ENCODE results near the gene RAB10.
A peak's percentile ranks its signal among the peaks of the same experiment; 100 is the strongest.

RAB10 gene

GRCh38 chr2:26008851-26009566, 24.9 kb upstream of the RAB10 start:
- Histone ChIP-seq H3K36me3 (replicated peaks; ENCODE audit: low read depth, low read length) (no peaks in the 10 kb centered on the region), H3K27me3 (ENCODE audit: low read depth, low read length) (no peaks in the 10 kb centered on the region), H4K20me1 (ENCODE audit: insufficient read depth, low read length) (no peaks in the 10 kb centered on the region), H3K27ac (ENCODE audit: low read length) (no peak overlapping the region), H3K4me2 (ENCODE audit: low read length) (no peak overlapping the region), H3K9me3 (ENCODE audit: insufficient read depth, low read length) (no peaks in the 10 kb centered on the region), H2AFZ (ENCODE audit: low read depth, low read length) (peak overlapping the region; percentile 41; the same call in 1 of the 2 replicates), H3K4me1 (ENCODE audit: low read length) (peaks cover 22% of the 10 kb centered on the region), H3K79me2 (ENCODE audit: low read length) (no peaks in the 10 kb centered on the region), H3K4me3 (ENCODE audit: low read length) (no peak overlapping the region), H3K9ac (ENCODE audit: low read length) (no peak overlapping the region)
- TF ChIP-seq CTCF (IDR thresholded peaks at IDR 0.05; ENCODE audit: low read depth, low read length) (no peak), EZH2phosphoT487 (IDR thresholded peaks at IDR 0.05; ENCODE audit: low read depth) (no peak)

- H3K27ac ChIP-seq (ENCODE audit: low read length): no peak overlapping the region
- H3K9ac ChIP-seq (ENCODE audit: low read length): no peak overlapping the region
- H3K4me3 ChIP-seq (ENCODE audit: low read length): no peak overlapping the region
- no peaks in the 10 kb centered on the region for H3K79me2 ChIP-seq (ENCODE audit: low read length)
- peaks cover 22% of the 10 kb centered on the region for H3K4me1 ChIP-seq (ENCODE audit: low read length)
- no peak overlapping the region for H2AFZ ChIP-seq (ENCODE audit: low read depth, low read length)
- H4K20me1 ChIP-seq (ENCODE audit: insufficient read depth, low read length): no peaks in the 10 kb centered on the region
- H3K4me2 ChIP-seq (ENCODE audit: low read length): no peak overlapping the region
- H3K36me3 ChIP-seq (replicated peaks; ENCODE audit: low read depth, low read length): no peaks in the 10 kb centered on the region
- H3K9me3 ChIP-seq (ENCODE audit: insufficient read depth, low read length): no peaks in the 10 kb centered on the region
- no peaks in the 10 kb centered on the region for H3K27me3 ChIP-seq (ENCODE audit: low read depth, low read length)
- TF ChIP-seq CTCF (IDR thresholded peaks at IDR 0.05; ENCODE audit: low read depth, low read length): no peak
- TF ChIP-seq EZH2phosphoT487 (IDR thresholded peaks at IDR 0.05; ENCODE audit: low read depth): no peak
Measured at GRCh38 chr2:26009567-26009963, 24.3 kb upstream of the RAB10 start.

GRCh38 chr2:26010943-26011342, 22.9 kb upstream of the RAB10 start:
- TF ChIP-seq CTCF (IDR thresholded peaks at IDR 0.05; ENCODE audit: low read depth, low read length) (peak; percentile 17; the same call in 1 of the 2 replicates), EZH2phosphoT487 (IDR thresholded peaks at IDR 0.05; ENCODE audit: low read depth) (no peak)
- Histone ChIP-seq H3K4me1 (ENCODE audit: low read length) (peaks cover 13% of the 10 kb centered on the region), H3K79me2 (ENCODE audit: low read length) (no peaks in the 10 kb centered on the region), H3K4me3 (ENCODE audit: low read length) (no peak overlapping the region), H3K36me3 (replicated peaks; ENCODE audit: low read depth, low read length) (no peaks in the 10 kb centered on the region), H2AFZ (ENCODE audit: low read depth, low read length) (no peak overlapping the region), H4K20me1 (ENCODE audit: insufficient read depth, low read length) (no peaks in the 10 kb centered on the region), H3K27ac (ENCODE audit: low read length) (no peak overlapping the region), H3K9me3 (ENCODE audit: insufficient read depth, low read length) (no peaks in the 10 kb centered on the region), H3K27me3 (ENCODE audit: low read depth, low read length) (no peaks in the 10 kb centered on the region), H3K9ac (ENCODE audit: low read length) (no peak overlapping the region), H3K4me2 (ENCODE audit: low read length) (no peak overlapping the region)

GRCh38 chr2:26011609-26011989, 22.3 kb upstream of the RAB10 start:
- Histone ChIP-seq H3K4me3 (ENCODE audit: low read length) (no peak overlapping the region), H2AFZ (ENCODE audit: low read depth, low read length) (no peak overlapping the region)

More at GRCh38 chr2:26011609-26011989, 22.3 kb upstream of the RAB10 start:
- H3K27ac ChIP-seq (ENCODE audit: low read length): no peak overlapping the region
- TF ChIP-seq EZH2phosphoT487 (IDR thresholded peaks at IDR 0.05; ENCODE audit: low read depth) (no peak), CTCF (IDR thresholded peaks at IDR 0.05; ENCODE audit: low read depth, low read length) (no peak)
- H4K20me1 ChIP-seq (ENCODE audit: insufficient read depth, low read length): no peaks in the 10 kb centered on the region
- H3K36me3 ChIP-seq (replicated peaks; ENCODE audit: low read depth, low read length): no peaks in the 10 kb centered on the region
- no peak overlapping the region for H3K9ac ChIP-seq (ENCODE audit: low read length)
- H3K4me2 ChIP-seq (ENCODE audit: low read length): no peak overlapping the region
- H3K27me3 ChIP-seq (ENCODE audit: low read depth, low read length): no peaks in the 10 kb centered on the region
- H3K79me2 ChIP-seq (ENCODE audit: low read length): no peaks in the 10 kb centered on the region
- H3K4me1 ChIP-seq (ENCODE audit: low read length): peaks cover 10% of the 10 kb centered on the region
- H3K9me3 ChIP-seq (ENCODE audit: insufficient read depth, low read length): no peaks in the 10 kb centered on the region
